K562 (cell line): ENCODE results near the gene ZNF689. TPM values are rescaled to one million over a fixed set of nuclear protein-coding genes. Genes with fewer than 3 reads are reported as not detected.

Experiments
- BHLHE40 ChIP-seq: IDR thresholded peaks from 2 replicates; pipeline ENCODE4 v1.6.1; 2011; ENCODE audit warnings: low read length, improper control_type of control experiment
- CHD1 ChIP-seq: fragments of 200-600 bp; sonication (generic); IDR thresholded peaks from one replicate; pipeline ENCODE4 v1.6.1; 2012; ENCODE audit warnings: mild to moderate bottlenecking, moderate library complexity, low read length, inconsistent platforms
- FOXA1 ChIP-seq: fragments of 450-650 bp; IDR thresholded peaks from 2 replicates; pipeline ENCODE4 v1.6.1; 2016; ENCODE audit warnings: mild to moderate bottlenecking, borderline replicate concordance
- KAT8 ChIP-seq: fragments of 450-650 bp; IDR thresholded peaks from 2 replicates; pipeline ENCODE4 v1.6.1; 2016; ENCODE audit warnings: low read depth, mild to moderate bottlenecking
- MEF2A ChIP-seq: IDR thresholded peaks from 2 replicates; pipeline ENCODE4 v1.6.1; 2011; ENCODE audit warnings: low read depth, mild to moderate bottlenecking, low read length, moderate library complexity; ENCODE audit not compliant: control insufficient read depth
- NCOA6 ChIP-seq: fragments of 450-650 bp; IDR thresholded peaks from 2 replicates; pipeline ENCODE4 v1.6.1; 2017; ENCODE audit warnings: mild to moderate bottlenecking
- SOX6 ChIP-seq: fragments of 450-650 bp; IDR thresholded peaks from 2 replicates; pipeline ENCODE4 v1.6.1; 2014; ENCODE audit warnings: mild to moderate bottlenecking
- TAF9B ChIP-seq: fragments of 450-650 bp; IDR thresholded peaks from 2 replicates; pipeline ENCODE4 v1.6.1; 2018; ENCODE audit warnings: mild to moderate bottlenecking; ENCODE audit not compliant: partially characterized antibody
- TCF3 ChIP-seq: sonication (generic); formaldehyde crosslinking; IDR thresholded peaks from 2 replicates; pipeline ENCODE4 v1.4.0; 2020; ENCODE audit warnings: mild to moderate bottlenecking, missing genetic modification reagents
- TCF7 ChIP-seq: sonication (generic); IDR thresholded peaks from 2 replicates; pipeline ENCODE4 v1.6.1; 2016; ENCODE audit warnings: antibody characterized with exemption, borderline replicate concordance
- ZNF174 ChIP-seq: fragments of 250-450 bp; sonication (Bioruptor Pico); IDR thresholded peaks from 2 replicates; pipeline ENCODE4 v1.4.0; 2020; ENCODE audit warnings: mild to moderate bottlenecking
- ZNF175 ChIP-seq: fragments of 200-800 bp; sonication (Bioruptor generic); IDR thresholded peaks from 2 replicates; pipeline ENCODE4 v1.6.1; 2016; ENCODE audit warnings: low read depth, mild to moderate bottlenecking, missing genetic modification characterization, missing compliant biosample characterization
- ZNF239 ChIP-seq: fragments of 250-450 bp; sonication (Bioruptor Pico); IDR thresholded peaks from 2 replicates; pipeline ENCODE4 v1.4.0; 2020; ENCODE audit warnings: mild to moderate bottlenecking
- ZNF445 ChIP-seq: fragments of 250-450 bp; sonication (Bioruptor Pico); IDR thresholded peaks from 2 replicates; pipeline ENCODE4 v1.4.0; 2020; ENCODE audit warnings: low read depth, mild to moderate bottlenecking, moderate library complexity
- polyA plus RNA-seq, 8 experiments: library from polyadenylated mRNA; depleted of rRNA in 4 of 8; stranded (reverse) in 5 of 8; unstranded in 3 of 8; fragments of >200 nt; fragmentation: Nextera tagmentation in 2 of 8; fragmentation: Illumina TruSeq in 1 of 8; extraction: Ambion mirVana in 2 of 8; extraction: Trizol in 1 of 8; gene quantifications; 2 replicates each; pipeline versions ENCODE4 v1.2.1 to v1.2.3, GENCODE V29; 2011 to 2014; ENCODE audit warnings: inconsistent platforms in 1 of 8, missing spikeins in 1 of 8
- total RNA-seq, 7 experiments: library from RNA; depleted of rRNA in 6 of 7; stranded (reverse); fragments of >200 nt in 6 of 7; fragmentation: Illumina TruSeq in 2 of 7; extraction: Trizol in 2 of 7; gene quantifications; 2 replicates each; pipeline versions ENCODE4 v1.2.1 to v1.2.3, GENCODE V29; 2011 to 2021; ENCODE audit warnings: low replicate concordance in 1 of 7
- TF ChIP-seq, protein P1 (sequence below): fragments of 250-450 bp; sonication (Bioruptor Pico); IDR thresholded peaks from 2 replicates; pipeline ENCODE4 v1.5.1; 2021; ENCODE audit warnings: mild to moderate bottlenecking
- TF ChIP-seq, protein P2 (sequence below): fragments of 450-650 bp; IDR thresholded peaks from one replicate; pipeline ENCODE4 v1.6.1; 2018; ENCODE audit warnings: mild to moderate bottlenecking, moderate library complexity; ENCODE audit not compliant: partially characterized antibody
- TF ChIP-seq, protein P3 (sequence below): fragments of 450-650 bp; IDR thresholded peaks from 2 replicates; pipeline ENCODE4 v1.6.1; 2017; ENCODE audit warnings: antibody characterized with exemption
- TF ChIP-seq, protein P4 (sequence below): fragments of 250-450 bp; sonication (Bioruptor Pico); IDR thresholded peaks from 2 replicates; pipeline ENCODE4 v1.5.0; 2021
- TF ChIP-seq, protein P5 (sequence below): fragments of 450-650 bp; IDR thresholded peaks from 2 replicates; pipeline ENCODE4 v1.6.1; 2018; ENCODE audit warnings: mild to moderate bottlenecking, low read depth; ENCODE audit not compliant: partially characterized antibody

Gene ZNF689
- total and polyA plus RNA-seq, 9 of the 15 experiments (the other 6 are each of a cell fraction or from before 2014, with no cell fraction given) = 5.4 to 15.4 (median 10.8) TPM

DNA sequence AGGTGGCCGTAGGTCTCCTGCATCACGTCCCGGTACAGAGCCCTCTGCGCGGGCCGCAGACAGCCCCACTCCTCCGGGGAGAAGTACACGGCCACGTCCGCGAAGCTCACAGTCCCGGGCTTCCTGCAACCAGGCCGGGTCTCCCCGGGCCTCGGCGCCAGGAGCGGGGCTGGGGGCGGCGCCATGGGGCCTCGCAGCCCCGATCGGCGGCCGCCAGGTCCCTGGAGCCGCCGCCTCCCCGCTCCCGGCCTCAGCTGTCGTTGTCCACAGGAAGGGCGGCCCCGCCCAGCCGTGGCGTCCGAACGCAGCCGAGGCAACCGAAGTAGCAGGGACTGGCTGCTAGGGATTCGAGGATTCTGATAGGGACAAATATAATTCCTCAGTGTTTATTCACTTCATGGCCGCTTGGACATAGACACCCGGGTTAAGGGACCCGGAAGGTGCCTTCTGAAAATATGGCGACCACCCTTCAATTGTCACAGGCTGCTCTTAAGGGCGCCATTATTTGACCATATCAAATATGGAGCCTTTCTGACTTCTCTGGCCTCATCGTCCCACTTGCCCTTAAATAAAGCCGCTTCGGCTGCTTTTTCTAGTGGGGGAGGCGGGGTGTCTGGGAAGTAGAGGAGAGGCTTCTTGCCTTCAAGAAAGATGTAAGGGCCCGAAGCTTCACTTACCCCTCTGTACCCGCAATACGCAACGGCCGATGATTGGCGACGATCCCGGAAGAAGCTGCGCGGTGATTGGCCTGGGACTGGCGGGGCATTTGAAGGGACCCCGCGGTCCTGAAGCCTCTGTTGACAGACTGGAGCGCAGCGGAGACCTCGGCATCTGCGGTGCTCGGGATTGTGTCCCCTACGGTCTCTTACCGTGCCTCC lies 38.5 kb downstream of the ZNF689 start, which contains the start of gene ZNF688 (continued):
- TF ChIP-seq ZNF445 (CRISPR knock-in tag) (no peak), ZNF174 (CRISPR knock-in tag) (no peak), TCF7 (0 out of 2 replicates have a peak, but pooled peaks have one; percentile 66), BHLHE40 (no peak), KAT8 (no peak), MEF2A (no peak), TAF9B (peak; percentile 73), SOX6 (no peak), CHD1 (no peak), TCF3 (CRISPR knock-in tag) (0 out of 2 replicates have a peak, but pooled peaks have one; percentile 11), ZNF239 (CRISPR knock-in tag) (no peak), NCOA6 (no peak), ZNF175 (no peak), FOXA1 (no peak)
- TF ChIP-seq, protein P1, sequence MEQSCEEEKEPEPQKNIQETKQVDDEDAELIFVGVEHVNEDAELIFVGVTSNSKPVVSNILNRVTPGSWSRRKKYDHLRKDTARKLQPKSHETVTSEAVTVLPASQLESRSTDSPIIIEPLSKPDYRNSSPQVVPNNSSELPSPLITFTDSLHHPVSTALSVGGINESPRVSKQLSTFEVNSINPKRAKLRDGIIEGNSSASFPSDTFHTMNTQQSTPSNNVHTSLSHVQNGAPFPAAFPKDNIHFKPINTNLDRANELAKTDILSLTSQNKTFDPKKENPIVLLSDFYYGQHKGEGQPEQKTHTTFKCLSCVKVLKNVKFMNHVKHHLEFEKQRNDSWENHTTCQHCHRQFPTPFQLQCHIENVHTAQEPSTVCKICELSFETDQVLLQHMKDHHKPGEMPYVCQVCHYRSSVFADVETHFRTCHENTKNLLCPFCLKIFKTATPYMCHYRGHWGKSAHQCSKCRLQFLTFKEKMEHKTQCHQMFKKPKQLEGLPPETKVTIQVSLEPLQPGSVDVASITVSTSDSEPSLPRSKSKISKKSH = no peak
- TF ChIP-seq, protein P2, sequence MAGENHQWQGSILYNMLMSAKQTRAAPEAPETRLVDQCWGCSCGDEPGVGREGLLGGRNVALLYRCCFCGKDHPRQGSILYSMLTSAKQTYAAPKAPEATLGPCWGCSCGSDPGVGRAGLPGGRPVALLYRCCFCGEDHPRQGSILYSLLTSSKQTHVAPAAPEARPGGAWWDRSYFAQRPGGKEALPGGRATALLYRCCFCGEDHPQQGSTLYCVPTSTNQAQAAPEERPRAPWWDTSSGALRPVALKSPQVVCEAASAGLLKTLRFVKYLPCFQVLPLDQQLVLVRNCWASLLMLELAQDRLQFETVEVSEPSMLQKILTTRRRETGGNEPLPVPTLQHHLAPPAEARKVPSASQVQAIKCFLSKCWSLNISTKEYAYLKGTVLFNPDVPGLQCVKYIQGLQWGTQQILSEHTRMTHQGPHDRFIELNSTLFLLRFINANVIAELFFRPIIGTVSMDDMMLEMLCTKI = no peak
- TF ChIP-seq, protein P3, sequence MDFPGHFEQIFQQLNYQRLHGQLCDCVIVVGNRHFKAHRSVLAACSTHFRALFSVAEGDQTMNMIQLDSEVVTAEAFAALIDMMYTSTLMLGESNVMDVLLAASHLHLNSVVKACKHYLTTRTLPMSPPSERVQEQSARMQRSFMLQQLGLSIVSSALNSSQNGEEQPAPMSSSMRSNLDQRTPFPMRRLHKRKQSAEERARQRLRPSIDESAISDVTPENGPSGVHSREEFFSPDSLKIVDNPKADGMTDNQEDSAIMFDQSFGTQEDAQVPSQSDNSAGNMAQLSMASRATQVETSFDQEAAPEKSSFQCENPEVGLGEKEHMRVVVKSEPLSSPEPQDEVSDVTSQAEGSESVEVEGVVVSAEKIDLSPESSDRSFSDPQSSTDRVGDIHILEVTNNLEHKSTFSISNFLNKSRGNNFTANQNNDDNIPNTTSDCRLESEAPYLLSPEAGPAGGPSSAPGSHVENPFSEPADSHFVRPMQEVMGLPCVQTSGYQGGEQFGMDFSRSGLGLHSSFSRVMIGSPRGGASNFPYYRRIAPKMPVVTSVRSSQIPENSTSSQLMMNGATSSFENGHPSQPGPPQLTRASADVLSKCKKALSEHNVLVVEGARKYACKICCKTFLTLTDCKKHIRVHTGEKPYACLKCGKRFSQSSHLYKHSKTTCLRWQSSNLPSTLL = no peak
- TF ChIP-seq, protein P4, sequence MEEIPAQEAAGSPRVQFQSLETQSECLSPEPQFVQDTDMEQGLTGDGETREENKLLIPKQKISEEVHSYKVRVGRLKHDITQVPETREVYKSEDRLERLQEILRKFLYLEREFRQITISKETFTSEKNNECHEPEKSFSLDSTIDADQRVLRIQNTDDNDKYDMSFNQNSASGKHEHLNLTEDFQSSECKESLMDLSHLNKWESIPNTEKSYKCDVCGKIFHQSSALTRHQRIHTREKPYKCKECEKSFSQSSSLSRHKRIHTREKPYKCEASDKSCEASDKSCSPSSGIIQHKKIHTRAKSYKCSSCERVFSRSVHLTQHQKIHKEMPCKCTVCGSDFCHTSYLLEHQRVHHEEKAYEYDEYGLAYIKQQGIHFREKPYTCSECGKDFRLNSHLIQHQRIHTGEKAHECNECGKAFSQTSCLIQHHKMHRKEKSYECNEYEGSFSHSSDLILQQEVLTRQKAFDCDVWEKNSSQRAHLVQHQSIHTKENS (CRISPR knock-in tag) = no peak
- TF ChIP-seq, protein P5, sequence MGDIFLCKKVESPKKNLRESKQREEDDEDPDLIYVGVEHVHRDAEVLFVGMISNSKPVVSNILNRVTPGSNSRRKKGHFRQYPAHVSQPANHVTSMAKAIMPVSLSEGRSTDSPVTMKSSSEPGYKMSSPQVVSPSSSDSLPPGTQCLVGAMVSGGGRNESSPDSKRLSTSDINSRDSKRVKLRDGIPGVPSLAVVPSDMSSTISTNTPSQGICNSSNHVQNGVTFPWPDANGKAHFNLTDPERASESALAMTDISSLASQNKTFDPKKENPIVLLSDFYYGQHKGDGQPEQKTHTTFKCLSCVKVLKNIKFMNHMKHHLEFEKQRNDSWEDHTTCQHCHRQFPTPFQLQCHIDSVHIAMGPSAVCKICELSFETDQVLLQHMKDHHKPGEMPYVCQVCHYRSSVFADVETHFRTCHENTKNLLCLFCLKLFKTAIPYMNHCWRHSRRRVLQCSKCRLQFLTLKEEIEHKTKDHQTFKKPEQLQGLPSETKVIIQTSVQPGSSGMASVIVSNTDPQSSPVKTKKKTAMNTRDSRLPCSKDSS = no peak
